Hepatocyte (in vitro differentiated cells): Measurements from ENCODE around the gene KAT2B.

Experiments used
- EZH2phosphoT487 ChIP-seq: fragments of 200-600 bp; sonication (generic); IDR thresholded peaks from one replicate; pipeline ENCODE4 v1.6.1; 2018; ENCODE audit warnings: antibody characterized with exemption, mild to moderate bottlenecking, low read depth, moderate library complexity; ENCODE audit not compliant: unreplicated experiment, severe bottlenecking
- TF ChIP-seq, protein P1 (sequence below): fragments of 200-600 bp; sonication (generic); IDR thresholded peaks from 2 replicates; pipeline ENCODE4 v1.5.1; 2016; ENCODE audit warnings: antibody characterized with exemption, mild to moderate bottlenecking; ENCODE audit not compliant: poor library complexity

DNA sequence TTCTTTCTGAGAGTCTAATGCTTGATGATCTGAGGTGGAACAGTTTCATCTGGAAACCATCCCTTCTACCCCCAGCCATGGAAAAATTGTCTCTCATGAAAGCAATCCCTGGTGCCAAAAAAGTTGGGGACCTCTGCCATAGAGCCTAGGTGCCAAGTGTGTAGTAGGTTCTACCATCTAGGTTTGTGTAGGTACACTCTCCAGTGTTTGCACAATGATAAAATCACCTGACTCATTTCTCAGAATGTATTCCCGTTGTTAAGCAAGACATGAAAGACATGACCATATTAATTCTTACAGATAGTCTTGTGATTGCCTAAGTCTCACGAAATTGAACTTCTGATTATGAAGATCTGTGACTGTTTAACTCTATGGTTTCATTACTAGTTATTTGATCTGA is 68.6 kb downstream of the KAT2B start:
- TF ChIP-seq, protein P1, sequence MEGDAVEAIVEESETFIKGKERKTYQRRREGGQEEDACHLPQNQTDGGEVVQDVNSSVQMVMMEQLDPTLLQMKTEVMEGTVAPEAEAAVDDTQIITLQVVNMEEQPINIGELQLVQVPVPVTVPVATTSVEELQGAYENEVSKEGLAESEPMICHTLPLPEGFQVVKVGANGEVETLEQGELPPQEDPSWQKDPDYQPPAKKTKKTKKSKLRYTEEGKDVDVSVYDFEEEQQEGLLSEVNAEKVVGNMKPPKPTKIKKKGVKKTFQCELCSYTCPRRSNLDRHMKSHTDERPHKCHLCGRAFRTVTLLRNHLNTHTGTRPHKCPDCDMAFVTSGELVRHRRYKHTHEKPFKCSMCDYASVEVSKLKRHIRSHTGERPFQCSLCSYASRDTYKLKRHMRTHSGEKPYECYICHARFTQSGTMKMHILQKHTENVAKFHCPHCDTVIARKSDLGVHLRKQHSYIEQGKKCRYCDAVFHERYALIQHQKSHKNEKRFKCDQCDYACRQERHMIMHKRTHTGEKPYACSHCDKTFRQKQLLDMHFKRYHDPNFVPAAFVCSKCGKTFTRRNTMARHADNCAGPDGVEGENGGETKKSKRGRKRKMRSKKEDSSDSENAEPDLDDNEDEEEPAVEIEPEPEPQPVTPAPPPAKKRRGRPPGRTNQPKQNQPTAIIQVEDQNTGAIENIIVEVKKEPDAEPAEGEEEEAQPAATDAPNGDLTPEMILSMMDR: no peak
- no peak for TF ChIP-seq EZH2phosphoT487
